ENCODE measurements around the gene DNHD1. TPM values are rescaled to one million over a fixed set of nuclear protein-coding genes. Genes with fewer than 3 reads are reported as not detected.

The DNHD1 gene
- total and polyA plus RNA-seq, 2 of the 8 experiments (the other 6 are each of a cell fraction or from before 2014, with no cell fraction given) = 5.0 to 6.8 TPM

DNA sequence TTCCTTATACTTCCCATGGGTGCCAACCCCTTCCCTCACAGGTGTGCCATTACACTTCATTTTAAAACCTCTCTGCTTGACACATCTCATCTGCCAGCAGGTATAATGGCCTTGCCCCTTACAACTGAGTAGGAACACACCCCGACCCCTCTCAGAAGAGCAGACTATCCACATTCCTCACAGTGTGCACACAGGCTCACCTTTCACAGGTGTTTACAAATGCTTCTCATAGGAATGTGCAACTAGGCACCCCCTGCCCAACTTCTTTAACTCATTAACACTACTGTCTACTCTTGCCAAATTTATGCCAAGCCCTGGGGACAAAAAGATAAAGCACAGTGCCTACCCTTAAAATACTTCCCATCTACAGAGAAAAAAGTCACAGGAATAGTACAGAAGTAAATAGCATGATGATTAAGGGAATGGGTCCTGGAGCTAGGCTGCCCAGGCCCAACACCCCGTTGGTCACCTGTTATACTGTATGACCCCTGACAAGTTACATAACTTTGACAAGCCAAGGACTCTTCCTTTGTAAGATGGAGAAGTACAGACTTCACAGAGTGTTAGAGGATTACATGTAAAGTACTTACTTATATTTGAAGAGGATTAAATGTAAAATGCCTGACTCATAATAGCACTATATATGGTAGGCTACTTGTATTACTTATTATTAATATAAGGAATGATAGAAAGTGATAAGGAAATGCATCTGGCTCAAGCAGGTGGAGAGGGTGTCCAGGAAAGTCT lies 38.6 kb upstream of the DNHD1 start:
- POLR2A ChIA-PET (ENCODE audit: partially characterized antibody) = interaction anchor here (1.1 kb wide), 1 partner anchor 15 kb away, joined by 3 read pairs; no protein-coding TSS in a partner anchor
- Histone ChIP-seq H3K23me2 (ENCODE audit: low read depth, low read length) (no peaks in the 10 kb centered on the region; the same call in 1 of the 2 replicates), H3K4ac (replicated peaks; ENCODE audit: insufficient read length, low read depth, low read length) (no peak overlapping the region), H3K18ac (ENCODE audit: extremely low read depth, low read length) (no peak overlapping the region), H2BK15ac (ENCODE audit: low read length) (no peak overlapping the region), H3K79me2 (ENCODE audit: control insufficient read depth in 1 of 2, insufficient read depth in 2 of 2, low read length in 2 of 2) (no peaks in the 10 kb centered on the region), H3K4me2 (ENCODE audit: insufficient read depth in 1 of 2, low read depth in 2 of 2, low read length in 2 of 2) (no peak overlapping the region), H3K14ac (ENCODE audit: insufficient read length) (no peak overlapping the region), H3K27ac (ENCODE audit: low read depth, low read length) (no peak overlapping the region), H3K36me3 (ENCODE audit: control insufficient read depth in 2 of 4, insufficient read depth in 4 of 4, low read length in 3 of 4) (peaks cover 0 to 12% (median 3%) of the 10 kb centered on the region in 4 experiments; a peak in 2 of 8 replicates), H3K56ac (replicated peaks; ENCODE audit: insufficient read length, low read depth, low read length) (no peak overlapping the region), H3K9me3 (ENCODE audit: insufficient read depth in 2 of 2, low read depth in 1 of 2, low read length in 1 of 2) (no peaks in the 10 kb centered on the region), H2AFZ (ENCODE audit: low read length) (no peak overlapping the region), H3K9ac (replicated peaks in 1 of 4; ENCODE audit: extremely low read depth in 1 of 4, low read depth in 3 of 4, low read length in 3 of 4) (no peak overlapping the region), H3K4me1 (replicated peaks in 1 of 4; ENCODE audit: control insufficient read depth in 3 of 4, insufficient read depth in 4 of 4, low read length in 3 of 4) (no peaks in the 10 kb centered on the region), H3K23ac (ENCODE audit: insufficient read length) (no peak overlapping the region), H3K27me3 (replicated peaks in 1 of 4; ENCODE audit: control insufficient read depth in 3 of 4, extremely low read depth in 1 of 4, insufficient read depth in 3 of 4, low read length in 3 of 4) (no peaks in the 10 kb centered on the region), H4K5ac (ENCODE audit: insufficient read length, low read depth, low read length) (no peak overlapping the region), H2BK5ac (ENCODE audit: low read depth, low read length) (no peak overlapping the region), H3K4me3 (ENCODE audit: extremely low read depth in 1 of 4, insufficient read depth in 2 of 4, low read depth in 3 of 4, low read length in 4 of 4) (no peak overlapping the region), H2BK120ac (replicated peaks; ENCODE audit: low read depth, low read length) (no peak overlapping the region), H3K79me1 (ENCODE audit: low read depth, low read length) (no peaks in the 10 kb centered on the region; the same call in 1 of the 2 replicates), H2BK20ac (ENCODE audit: low read length) (no peak overlapping the region), H4K91ac (replicated peaks; ENCODE audit: insufficient read length, low read length) (no peak overlapping the region), H2AK5ac (ENCODE audit: low read depth, low read length) (no peak overlapping the region), H4K8ac (ENCODE audit: extremely low read depth, insufficient read depth, low read length) (no peak overlapping the region), H4K20me1 (replicated peaks in 1 of 2; ENCODE audit: control insufficient read depth in 1 of 2, insufficient read depth in 2 of 2, low read length in 2 of 2) (no peaks in the 10 kb centered on the region), H2BK12ac (ENCODE audit: low read depth, low read length) (no peak overlapping the region)
- CTCF ChIA-PET (ENCODE audit: partially characterized antibody) = interaction anchor here (1.7 to 6.5 kb wide), 2 partner anchors 14 to 80 kb away, joined by 8 to 83 read pairs; partner anchors contain the start of gene HPX
- FAIRE-seq (no peak), DNase-seq (ENCODE audit: low read depth in 1 of 2, low spot score in 2 of 2) (no peak)
- WGBS, 2 experiments (ENCODE audit: extremely low coverage in 1 of 2, insufficient coverage in 1 of 2, insufficient read length in 1 of 2, insufficient replicate concordance in 2 of 2, low coverage in 1 of 2, low lambda C conversion rate in 2 of 2, missing lambda C conversion rate in 1 of 2) = 77% methylated on average over 2 of the region's 2 CpGs; no CpG with 5 or more reads in 1 of the 2 experiments
- TF ChIP-seq, protein P1, sequence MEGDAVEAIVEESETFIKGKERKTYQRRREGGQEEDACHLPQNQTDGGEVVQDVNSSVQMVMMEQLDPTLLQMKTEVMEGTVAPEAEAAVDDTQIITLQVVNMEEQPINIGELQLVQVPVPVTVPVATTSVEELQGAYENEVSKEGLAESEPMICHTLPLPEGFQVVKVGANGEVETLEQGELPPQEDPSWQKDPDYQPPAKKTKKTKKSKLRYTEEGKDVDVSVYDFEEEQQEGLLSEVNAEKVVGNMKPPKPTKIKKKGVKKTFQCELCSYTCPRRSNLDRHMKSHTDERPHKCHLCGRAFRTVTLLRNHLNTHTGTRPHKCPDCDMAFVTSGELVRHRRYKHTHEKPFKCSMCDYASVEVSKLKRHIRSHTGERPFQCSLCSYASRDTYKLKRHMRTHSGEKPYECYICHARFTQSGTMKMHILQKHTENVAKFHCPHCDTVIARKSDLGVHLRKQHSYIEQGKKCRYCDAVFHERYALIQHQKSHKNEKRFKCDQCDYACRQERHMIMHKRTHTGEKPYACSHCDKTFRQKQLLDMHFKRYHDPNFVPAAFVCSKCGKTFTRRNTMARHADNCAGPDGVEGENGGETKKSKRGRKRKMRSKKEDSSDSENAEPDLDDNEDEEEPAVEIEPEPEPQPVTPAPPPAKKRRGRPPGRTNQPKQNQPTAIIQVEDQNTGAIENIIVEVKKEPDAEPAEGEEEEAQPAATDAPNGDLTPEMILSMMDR (IDR thresholded peaks at IDR 0.05; ENCODE audit: control extremely low read depth in 1 of 3, insufficient read depth in 1 of 3, low read depth in 1 of 3, low read length in 3 of 3) = no peak
- TF ChIP-seq JUN (IDR thresholded peaks at IDR 0.05; ENCODE audit: low read depth, low read length) (no peak), HDAC2 (IDR thresholded peaks at IDR 0.05; ENCODE audit: borderline replicate concordance in 1 of 2, low read depth in 2 of 2, low read length in 2 of 2) (no peak), ZNF274 (IDR thresholded peaks at IDR 0.05; ENCODE audit: borderline replicate concordance, extremely low read depth, low read length) (no peak), POLR2AphosphoS5 (IDR thresholded peaks at IDR 0.05; ENCODE audit: low read depth, low read length) (no peak), BCL11A (IDR thresholded peaks at IDR 0.05; ENCODE audit: low read depth in 2 of 2, low read length in 2 of 2) (no peak), CHD1 (IDR thresholded peaks at IDR 0.05; ENCODE audit: low read depth, low read length) (no peak), ASH2L (IDR thresholded peaks at IDR 0.05; ENCODE audit: low read length) (no peak), POLR2A (IDR thresholded peaks at IDR 0.05; ENCODE audit: control extremely low read depth in 1 of 2, low read depth in 2 of 2, low read length in 2 of 2) (no peak), SIRT6 (IDR thresholded peaks at IDR 0.05; ENCODE audit: low read length) (no peak), RFX5 (IDR thresholded peaks at IDR 0.05; ENCODE audit: borderline replicate concordance, low read depth, low read length) (no peak)

Measured in H1 (cell line).